ENCODE data around the gene DOK7.
"Not testable (repeated sequence)": the region's sequence is repeated elsewhere in the genome, so short reads cannot be mapped to it uniquely, and the experiment has no call there.

DOK7 gene

GRCh38 chr4:3502941-3503936, 40.1 kb downstream of the DOK7 start:
- no peak for DNase-seq (ENCODE audit: low spot score)

- no peak for DNase-seq (ENCODE audit: low spot score)
Observed at GRCh38 chr4:3505231-3505630, 42.1 kb downstream of the DOK7 start.

GRCh38 chr4:3508542-3508941, 45.4 kb downstream of the DOK7 start:
- no peak for DNase-seq (ENCODE audit: low spot score)

- peak; percentile 36 for DNase-seq (ENCODE audit: low spot score)
Observed at GRCh38 chr4:3510481-3510880, 47.4 kb downstream of the DOK7 start.

GRCh38 chr4:3511187-3511586, 48.1 kb downstream of the DOK7 start:
- DNase-seq (ENCODE audit: low spot score) = no peak

GRCh38 chr4:3511601-3512000, 48.5 kb downstream of the DOK7 start:
- DNase-seq (ENCODE audit: low spot score) = not testable (repeated sequence)

- DNase-seq (ENCODE audit: low spot score) = no peak
Observed at GRCh38 chr4:3512279-3512678, 49.2 kb downstream of the DOK7 start.

- no peak for DNase-seq (ENCODE audit: low spot score)
Observed at GRCh38 chr4:3512719-3513118, 49.6 kb downstream of the DOK7 start.

- no peak for DNase-seq (ENCODE audit: low spot score)
Observed at GRCh38 chr4:3513807-3514206, 50.7 kb downstream of the DOK7 start.

- DNase-seq (ENCODE audit: low spot score) = no peak
Observed at GRCh38 chr4:3514221-3514780, 51.2 kb downstream of the DOK7 start.

GRCh38 chr4:3514806-3515501, 51.8 kb downstream of the DOK7 start:
- DNase-seq (ENCODE audit: low spot score) = no peak

GRCh38 chr4:3515646-3516045, 52.5 kb downstream of the DOK7 start:
- no peak for DNase-seq (ENCODE audit: low spot score)

GRCh38 chr4:3516061-3516835, 53.1 kb downstream of the DOK7 start:
- no peak for DNase-seq (ENCODE audit: low spot score)

- DNase-seq (ENCODE audit: low spot score) = no peak
Observed at GRCh38 chr4:3516836-3517730, 54.0 kb downstream of the DOK7 start.

- DNase-seq (ENCODE audit: low spot score) = no peak
Observed at GRCh38 chr4:3517731-3518510, 54.8 kb downstream of the DOK7 start.

- no peak for DNase-seq (ENCODE audit: low spot score)
Observed at GRCh38 chr4:3518511-3518880, 55.4 kb downstream of the DOK7 start.

GRCh38 chr4:3518941-3519340, 55.8 kb downstream of the DOK7 start:
- DNase-seq (ENCODE audit: low spot score) = no peak

- no peak for DNase-seq (ENCODE audit: low spot score)
Observed at GRCh38 chr4:3519468-3520264, 56.6 kb downstream of the DOK7 start.

GRCh38 chr4:3520276-3520675, 57.2 kb downstream of the DOK7 start:
- DNase-seq (ENCODE audit: low spot score) = no peak

Measured in Ammon's horn (tissue), 1 donor.